Measurements from ENCODE around the gene RNF19B. TPM values are rescaled to one million over a fixed set of nuclear protein-coding genes. Genes with fewer than 3 reads are reported as not detected.
"Not testable (repeated sequence)": the region's sequence is repeated elsewhere in the genome, so short reads cannot be mapped to it uniquely, and the experiment has no call there.

The RNF19B gene
- total and polyA plus RNA-seq, 4 donors, result 13.8 to 51.5 (median 20.9) TPM

DNA sequence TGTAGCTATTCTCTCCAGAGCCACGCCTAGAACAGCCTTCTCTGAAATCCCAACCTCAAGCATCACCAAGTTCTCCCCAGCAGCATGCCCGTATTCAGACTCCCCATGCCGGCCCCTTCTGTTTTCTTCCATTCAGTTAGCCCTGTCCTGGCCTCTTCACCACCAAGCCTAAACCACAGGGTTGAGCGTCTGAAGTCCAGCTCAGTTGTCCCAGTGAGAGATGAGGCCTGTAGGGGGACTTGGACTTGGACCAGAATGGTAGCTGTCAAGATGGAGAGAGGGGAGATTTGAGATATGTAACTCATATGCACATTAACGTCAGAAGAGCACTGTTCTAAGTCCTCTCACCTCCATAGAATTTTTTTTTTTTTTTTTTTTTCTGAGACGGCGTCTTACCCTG is 58.0 kb downstream of the RNF19B start:
- H3K9me3 ChIP-seq (ENCODE audit: control insufficient read depth, low read length), result no peaks in the 10 kb centered on the region
- no peak overlapping the region for H3K27ac ChIP-seq (ENCODE audit: low read depth in 1 of 2, low read length in 2 of 2)
- H3K27me3 ChIP-seq (ENCODE audit: control insufficient read depth in 1 of 2, insufficient read depth in 2 of 2, low read length in 1 of 2), result no peaks in the 10 kb centered on the region
- H3K4me3 ChIP-seq (ENCODE audit: low read length in 2 of 2), result no peak overlapping the region
- WGBS, 2 donors, result 85 to 88% methylated on average over 7 of the region's 7 CpGs
- ATAC-seq (ENCODE audit: low FRiP score), result no peak
- H3K36me3 ChIP-seq (ENCODE audit: control insufficient read depth in 1 of 2, insufficient read depth in 2 of 2, low read length in 1 of 2), result no peaks in the 10 kb centered on the region
- intact Hi-C loops (cut with DNase I), result no loop called here
- H3K4me1 ChIP-seq (ENCODE audit: control insufficient read depth in 1 of 2, insufficient read depth in 2 of 2, low read length in 2 of 2), result no peaks in the 10 kb centered on the region
- DNase-seq, result no peak

DNA sequence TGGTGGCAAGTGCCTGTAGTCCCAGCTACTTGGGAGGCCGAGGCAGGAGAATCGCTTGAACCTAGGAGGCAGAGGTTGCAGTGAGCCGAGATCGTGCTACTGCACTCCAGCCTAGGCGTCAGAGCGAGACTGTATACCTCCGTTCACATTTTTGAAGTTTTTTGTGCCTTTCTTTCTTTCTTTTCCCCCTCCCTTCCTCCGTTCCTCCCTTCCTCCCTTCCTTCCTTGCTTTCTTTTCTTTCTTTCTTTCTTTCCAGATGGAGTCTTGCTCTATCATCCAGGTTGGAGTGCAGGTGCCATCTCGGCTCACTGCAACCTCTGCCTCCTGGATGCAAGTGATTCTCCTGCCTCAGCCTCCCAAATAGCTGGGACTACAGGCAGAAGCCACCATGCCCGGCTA is 59.0 kb downstream of the RNF19B start:
- intact Hi-C loops (cut with DNase I); ATAC-seq (ENCODE audit: low FRiP score); H3K4me1 ChIP-seq (ENCODE audit: control insufficient read depth in 1 of 2, insufficient read depth in 2 of 2, low read length in 2 of 2); H3K36me3 ChIP-seq (ENCODE audit: control insufficient read depth in 1 of 2, insufficient read depth in 2 of 2, low read length in 1 of 2); H3K4me3 ChIP-seq (ENCODE audit: low read length in 2 of 2); H3K9me3 ChIP-seq (ENCODE audit: control insufficient read depth, low read length); H3K27me3 ChIP-seq (ENCODE audit: control insufficient read depth in 1 of 2, insufficient read depth in 2 of 2, low read length in 1 of 2); H3K27ac ChIP-seq (ENCODE audit: low read depth in 1 of 2, low read length in 2 of 2): not testable (repeated sequence)
- 83% methylated on average over 10 of the region's 10 CpGs for WGBS, 2 donors
- peak in 1 of 2 donors; percentile 38 for DNase-seq

GRCh38 chr1:32904797-32905196 is 59.8 kb downstream of the RNF19B start:
- Histone ChIP-seq H3K27ac (ENCODE audit: low read depth in 1 of 2, low read length in 2 of 2) (no peak overlapping the region), H3K4me3 (ENCODE audit: low read length in 2 of 2) (no peak overlapping the region), H3K9me3 (ENCODE audit: control insufficient read depth, low read length) (no peaks in the 10 kb centered on the region), H3K4me1 (ENCODE audit: control insufficient read depth in 1 of 2, insufficient read depth in 2 of 2, low read length in 2 of 2) (no peaks in the 10 kb centered on the region), H3K27me3 (ENCODE audit: control insufficient read depth in 1 of 2, insufficient read depth in 2 of 2, low read length in 1 of 2) (no peaks in the 10 kb centered on the region), H3K36me3 (ENCODE audit: control insufficient read depth in 1 of 2, insufficient read depth in 2 of 2, low read length in 1 of 2) (no peaks in the 10 kb centered on the region)
- ATAC-seq (ENCODE audit: low FRiP score) (no peak), DNase-seq (peak in 1 of 2 donors; percentile 40)
- intact Hi-C loops (cut with DNase I), result no loop called here
- 67 to 71% methylated on average over 2 of the region's 2 CpGs for WGBS, 2 donors

- Histone ChIP-seq H3K4me1 (ENCODE audit: control insufficient read depth in 1 of 2, insufficient read depth in 2 of 2, low read length in 2 of 2) (no peaks in the 10 kb centered on the region), H3K27me3 (ENCODE audit: control insufficient read depth in 1 of 2, insufficient read depth in 2 of 2, low read length in 1 of 2) (no peaks in the 10 kb centered on the region), H3K4me3 (ENCODE audit: low read length in 2 of 2) (no peak overlapping the region), H3K9me3 (ENCODE audit: control insufficient read depth, low read length) (no peaks in the 10 kb centered on the region), H3K36me3 (ENCODE audit: control insufficient read depth in 1 of 2, insufficient read depth in 2 of 2, low read length in 1 of 2) (no peaks in the 10 kb centered on the region), H3K27ac (ENCODE audit: low read depth in 1 of 2, low read length in 2 of 2) (no peak overlapping the region)
- DNase-seq, result peak; percentile 18 to 32
- no peak for ATAC-seq (ENCODE audit: low FRiP score)
- 67 to 68% methylated on average over 3 of the region's 3 CpGs for WGBS, 2 donors
- intact Hi-C loops (cut with DNase I), result no loop called here
Observed at GRCh38 chr1:32903991-32904785, 60.4 kb downstream of the RNF19B start.

DNA sequence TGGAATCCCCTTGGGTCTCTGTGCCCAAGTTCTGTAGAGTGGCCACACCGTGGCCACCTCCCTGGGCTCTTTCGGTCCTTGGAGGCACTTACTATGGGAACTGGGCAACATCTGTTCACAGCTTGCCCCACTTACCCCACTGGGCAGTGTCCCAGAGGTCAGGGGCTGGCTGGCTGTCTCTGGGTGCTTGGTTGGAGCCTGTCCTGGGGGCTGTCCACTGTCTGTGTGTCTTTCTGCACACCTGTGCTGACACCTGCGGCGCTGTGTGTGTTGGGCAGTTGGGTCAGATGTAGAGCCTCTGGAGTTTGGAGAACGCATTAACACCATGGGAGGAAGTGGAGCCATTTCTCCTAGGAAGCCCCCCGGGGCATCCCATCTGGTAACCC is 62.1 kb downstream of the RNF19B start:
- WGBS, 2 donors, result 77 to 78% methylated on average over 6 of the region's 6 CpGs
- DNase-seq, result peak; percentile 33 to 41
- intact Hi-C loops (cut with DNase I), result no loop called here

GRCh38 chr1:32901823-32902534 is 62.6 kb downstream of the RNF19B start:
- intact Hi-C loops (cut with DNase I), result no loop called here
- ATAC-seq (ENCODE audit: low FRiP score) (no peak), DNase-seq (peak in 1 of 2 donors; percentile 69)
- 43 to 45% methylated on average over 23 to 24 of the region's 24 CpGs for WGBS, 2 donors
- no peak overlapping the region for H3K27ac ChIP-seq (ENCODE audit: low read depth in 1 of 2, low read length in 2 of 2)
- H3K27me3 ChIP-seq (ENCODE audit: control insufficient read depth in 1 of 2, insufficient read depth in 2 of 2, low read length in 1 of 2), result no peaks in the 10 kb centered on the region
- peak overlapping the region; percentile 58 to 66 for H3K4me3 ChIP-seq (ENCODE audit: low read length in 2 of 2)
- H3K36me3 ChIP-seq (ENCODE audit: control insufficient read depth in 1 of 2, insufficient read depth in 2 of 2, low read length in 1 of 2), result no peaks in the 10 kb centered on the region
- no peaks in the 10 kb centered on the region for H3K4me1 ChIP-seq (ENCODE audit: control insufficient read depth in 1 of 2, insufficient read depth in 2 of 2, low read length in 2 of 2)
- H3K9me3 ChIP-seq (ENCODE audit: control insufficient read depth, low read length), result no peaks in the 10 kb centered on the region

More for the DNA sequence above, 62.1 kb downstream of the RNF19B start:
- no peak overlapping the region for H3K4me3 ChIP-seq (ENCODE audit: low read length in 2 of 2)
- H3K36me3 ChIP-seq (ENCODE audit: control insufficient read depth in 1 of 2, insufficient read depth in 2 of 2, low read length in 1 of 2), result no peaks in the 10 kb centered on the region
- H3K9me3 ChIP-seq (ENCODE audit: control insufficient read depth, low read length), result no peaks in the 10 kb centered on the region
- no peak for ATAC-seq (ENCODE audit: low FRiP score)
- H3K4me1 ChIP-seq (ENCODE audit: control insufficient read depth in 1 of 2, insufficient read depth in 2 of 2, low read length in 2 of 2), result no peaks in the 10 kb centered on the region
- no peak overlapping the region for H3K27ac ChIP-seq (ENCODE audit: low read depth in 1 of 2, low read length in 2 of 2)
- H3K27me3 ChIP-seq (ENCODE audit: control insufficient read depth in 1 of 2, insufficient read depth in 2 of 2, low read length in 1 of 2), result no peaks in the 10 kb centered on the region

- 1 to 3% methylated on average over 35 to 92 of the region's 92 CpGs for WGBS, 2 donors
- Histone ChIP-seq H3K9me3 (ENCODE audit: control insufficient read depth, low read length) (no peaks in the 10 kb centered on the region), H3K27me3 (ENCODE audit: control insufficient read depth in 1 of 2, insufficient read depth in 2 of 2, low read length in 1 of 2) (no peaks in the 10 kb centered on the region), H3K27ac (ENCODE audit: low read depth in 1 of 2, low read length in 2 of 2) (no peak within 1 kb of the TSS), H3K36me3 (ENCODE audit: control insufficient read depth in 1 of 2, insufficient read depth in 2 of 2, low read length in 1 of 2) (no peaks in the 10 kb centered on the region), H3K4me3 (ENCODE audit: low read length in 2 of 2) (peak within 1 kb of the TSS; percentile 58 to 66), H3K4me1 (ENCODE audit: control insufficient read depth in 1 of 2, insufficient read depth in 2 of 2, low read length in 2 of 2) (no peaks in the 10 kb centered on the region)
- ATAC-seq (ENCODE audit: low FRiP score) (peak; percentile 76), DNase-seq (peak; percentile 73 to 87)
- intact Hi-C loops (cut with DNase I), result no loop called here
Observed at GRCh38 chr1:32900956-32901822, 63.4 kb downstream of the RNF19B start, which contains the start of gene TMEM54. TSS of gene TMEM54 (minus strand) at chr1:32901389. CDS start at chr1:32901238, 151 bp downstream.

GRCh38 chr1:32900371-32900955 is 64.1 kb downstream of the RNF19B start:
- intact Hi-C loops (cut with DNase I), result no loop called here
- WGBS, 2 donors, result 29 to 32% methylated on average over 22 of the region's 22 CpGs
- DNase-seq (peak; percentile 43 to 75), ATAC-seq (ENCODE audit: low FRiP score) (peak; percentile 29)
- H3K27me3 ChIP-seq (ENCODE audit: control insufficient read depth in 1 of 2, insufficient read depth in 2 of 2, low read length in 1 of 2), result no peaks in the 10 kb centered on the region
- no peaks in the 10 kb centered on the region for H3K36me3 ChIP-seq (ENCODE audit: control insufficient read depth in 1 of 2, insufficient read depth in 2 of 2, low read length in 1 of 2)
- H3K27ac ChIP-seq (ENCODE audit: low read depth in 1 of 2, low read length in 2 of 2), result no peak overlapping the region
- no peaks in the 10 kb centered on the region for H3K4me1 ChIP-seq (ENCODE audit: control insufficient read depth in 1 of 2, insufficient read depth in 2 of 2, low read length in 2 of 2)
- peak overlapping the region in 1 of 2 donors; percentile 58 for H3K4me3 ChIP-seq (ENCODE audit: low read length in 2 of 2)
- H3K9me3 ChIP-seq (ENCODE audit: control insufficient read depth, low read length), result no peaks in the 10 kb centered on the region
